AG04449 (cell line): ENCODE measurements around the gene GRID1.

Experiments
- CTCF ChIA-PET: fragments of 350-600 bp; formaldehyde crosslinking; extraction: SDS; loops from one replicate; lab custom pipeline; 2021; ENCODE audit warnings: antibody characterized with exemption; lab: Yijun Ruan, JAX
- POLR2A ChIA-PET: fragments of 400-600, 350-600 bp; formaldehyde crosslinking; extraction: SDS; loops from one replicate; lab custom pipeline; 2020; ENCODE audit warnings: antibody characterized with exemption, inconsistent platforms; lab: Yijun Ruan, JAX
- DNase-seq: peaks from one replicate; pipeline ENCODE4 v3.0.0-alpha.2; 2010; ENCODE audit warnings: low read depth, low spot score
- H3K4me3 ChIP-seq: 2 replicates; pipeline ENCODE4 v1.5.1; 2011; ENCODE audit warnings: low read depth, mild to moderate bottlenecking, control low read depth, low read length
- TF ChIP-seq, protein P1 (sequence below): IDR thresholded peaks from one replicate; pipeline ENCODE4 v1.5.1; 2011; ENCODE audit warnings: mild to moderate bottlenecking, moderate library complexity, low read length, control low read depth, inconsistent platforms; ENCODE audit not compliant: insufficient read depth; ENCODE audit errors: missing control alignments

The GRID1 gene

DNA sequence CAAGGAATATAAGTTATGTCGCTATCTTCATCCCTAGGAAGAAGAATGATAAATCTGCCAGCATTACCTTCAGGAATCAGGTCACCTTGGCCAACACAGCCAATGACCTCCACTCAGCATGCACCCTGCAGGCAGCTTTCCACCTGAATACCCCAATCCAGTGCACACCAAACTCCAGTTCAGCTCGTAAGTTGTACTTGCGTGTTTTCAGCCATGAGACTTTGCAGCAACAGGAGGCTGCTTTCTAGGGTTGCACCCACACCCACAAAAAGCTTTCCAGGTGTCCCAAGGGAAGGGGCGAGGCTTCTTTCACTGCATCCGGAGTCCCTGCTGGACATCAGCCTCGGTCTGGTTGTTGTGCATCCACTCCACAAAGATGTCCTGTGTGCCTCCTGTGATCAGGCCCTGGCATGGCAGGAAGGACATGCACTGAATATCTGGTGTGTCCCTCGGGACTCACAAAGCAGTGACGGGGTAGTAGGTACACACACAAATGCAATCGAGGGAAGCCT, 282.9 kb downstream of the GRID1 start:
- no peak overlapping the region for H3K4me3 ChIP-seq
- POLR2A ChIA-PET: no interaction called here
- TF ChIP-seq, protein P1, sequence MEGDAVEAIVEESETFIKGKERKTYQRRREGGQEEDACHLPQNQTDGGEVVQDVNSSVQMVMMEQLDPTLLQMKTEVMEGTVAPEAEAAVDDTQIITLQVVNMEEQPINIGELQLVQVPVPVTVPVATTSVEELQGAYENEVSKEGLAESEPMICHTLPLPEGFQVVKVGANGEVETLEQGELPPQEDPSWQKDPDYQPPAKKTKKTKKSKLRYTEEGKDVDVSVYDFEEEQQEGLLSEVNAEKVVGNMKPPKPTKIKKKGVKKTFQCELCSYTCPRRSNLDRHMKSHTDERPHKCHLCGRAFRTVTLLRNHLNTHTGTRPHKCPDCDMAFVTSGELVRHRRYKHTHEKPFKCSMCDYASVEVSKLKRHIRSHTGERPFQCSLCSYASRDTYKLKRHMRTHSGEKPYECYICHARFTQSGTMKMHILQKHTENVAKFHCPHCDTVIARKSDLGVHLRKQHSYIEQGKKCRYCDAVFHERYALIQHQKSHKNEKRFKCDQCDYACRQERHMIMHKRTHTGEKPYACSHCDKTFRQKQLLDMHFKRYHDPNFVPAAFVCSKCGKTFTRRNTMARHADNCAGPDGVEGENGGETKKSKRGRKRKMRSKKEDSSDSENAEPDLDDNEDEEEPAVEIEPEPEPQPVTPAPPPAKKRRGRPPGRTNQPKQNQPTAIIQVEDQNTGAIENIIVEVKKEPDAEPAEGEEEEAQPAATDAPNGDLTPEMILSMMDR: no peak
- CTCF ChIA-PET: no interaction called here
- DNase-seq: no peak

DNA sequence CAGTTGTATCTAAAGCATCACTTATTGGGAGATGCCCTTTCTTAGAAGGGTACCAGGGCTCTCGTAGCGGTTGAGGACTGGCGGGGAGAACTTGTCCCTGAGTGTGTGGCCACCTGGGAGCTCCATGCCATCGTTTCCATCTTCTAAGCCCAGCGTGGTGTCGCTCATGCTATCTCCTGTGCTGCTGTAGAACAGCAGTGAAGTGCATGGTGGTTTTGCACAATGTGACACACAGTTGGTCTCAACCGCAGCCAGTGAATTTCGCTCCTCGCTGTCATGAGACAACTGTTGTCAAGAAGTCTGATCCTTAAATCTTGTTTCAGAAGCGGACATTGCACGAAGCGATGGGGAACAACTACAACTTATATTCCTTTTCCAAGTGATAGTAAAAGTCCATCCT, 283.4 kb downstream of the GRID1 start:
- H3K4me3 ChIP-seq: no peak overlapping the region
- POLR2A ChIA-PET: no interaction called here
- CTCF ChIA-PET: no interaction called here
- TF ChIP-seq, protein P1: no peak
- DNase-seq: no peak

DNA sequence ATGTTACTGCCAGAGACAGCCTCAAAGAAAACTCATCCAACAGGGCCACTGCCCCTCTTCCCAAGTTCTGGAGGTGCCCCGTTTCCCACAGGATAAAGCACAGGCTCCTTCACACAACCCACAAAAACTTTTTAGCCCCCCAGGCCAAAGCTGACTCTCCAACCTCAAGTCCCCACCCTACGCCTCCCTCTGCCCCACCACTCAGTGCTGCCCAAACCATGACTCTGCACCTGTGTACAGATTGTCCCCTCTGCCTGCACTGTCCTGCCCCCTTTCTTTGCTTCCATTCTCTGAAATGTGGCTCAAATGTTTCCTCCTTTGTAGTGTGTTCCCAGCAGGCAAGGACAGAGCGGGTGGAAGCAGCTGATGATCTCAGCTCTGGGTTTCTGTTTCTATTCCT, 284.0 kb downstream of the GRID1 start:
- no peak overlapping the region for H3K4me3 ChIP-seq
- DNase-seq: no peak
- CTCF ChIA-PET: no interaction called here
- TF ChIP-seq, protein P1: no peak
- POLR2A ChIA-PET: no interaction called here

DNA sequence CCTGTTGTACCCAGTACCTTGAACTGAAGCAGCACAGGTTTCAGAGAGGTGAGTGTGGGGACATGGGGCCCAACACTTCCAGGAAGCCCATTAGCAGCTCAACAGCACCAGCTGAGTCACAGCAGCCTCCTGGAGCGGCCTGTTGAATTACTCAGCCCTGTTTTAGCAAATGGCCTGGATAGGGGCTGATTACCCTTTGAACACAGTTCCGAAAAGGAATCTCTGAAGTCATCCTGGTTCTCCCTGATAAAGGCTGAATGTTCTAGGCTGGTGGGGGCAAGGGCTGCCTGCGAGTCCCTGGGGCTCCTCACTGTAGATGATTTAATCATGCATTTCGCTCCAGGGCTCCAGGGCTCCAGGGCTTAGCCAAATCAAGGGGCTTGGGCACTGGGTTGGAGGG, 287.5 kb downstream of the GRID1 start:
- DNase-seq: no peak
- ChIA-PET CTCF (no interaction called here), POLR2A (no interaction called here)
- TF ChIP-seq, protein P1: no peak
- no peak overlapping the region for H3K4me3 ChIP-seq

DNA sequence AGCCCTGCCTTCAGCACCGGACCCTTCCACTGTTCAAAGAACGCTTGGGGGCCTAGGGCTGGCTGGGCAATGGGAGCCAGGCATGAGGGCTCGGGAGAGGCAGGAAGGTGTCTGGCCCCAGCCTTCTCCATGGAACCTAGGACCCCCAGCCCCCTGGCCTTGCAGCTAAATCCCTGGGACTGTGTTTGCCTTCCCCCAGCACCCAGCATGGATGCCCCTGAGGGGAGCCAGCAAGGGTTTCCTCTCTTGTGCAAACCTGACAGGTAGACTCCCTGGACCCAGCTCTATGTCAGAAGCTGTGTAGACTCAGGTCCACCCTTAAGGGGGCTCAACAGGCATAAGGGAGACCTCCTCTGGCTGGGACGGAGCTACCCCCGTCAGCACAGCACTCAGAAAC, 288.0 kb downstream of the GRID1 start:
- no peak overlapping the region for H3K4me3 ChIP-seq
- POLR2A ChIA-PET: no interaction called here
- TF ChIP-seq, protein P1: no peak
- CTCF ChIA-PET: no interaction called here
- no peak for DNase-seq

DNA sequence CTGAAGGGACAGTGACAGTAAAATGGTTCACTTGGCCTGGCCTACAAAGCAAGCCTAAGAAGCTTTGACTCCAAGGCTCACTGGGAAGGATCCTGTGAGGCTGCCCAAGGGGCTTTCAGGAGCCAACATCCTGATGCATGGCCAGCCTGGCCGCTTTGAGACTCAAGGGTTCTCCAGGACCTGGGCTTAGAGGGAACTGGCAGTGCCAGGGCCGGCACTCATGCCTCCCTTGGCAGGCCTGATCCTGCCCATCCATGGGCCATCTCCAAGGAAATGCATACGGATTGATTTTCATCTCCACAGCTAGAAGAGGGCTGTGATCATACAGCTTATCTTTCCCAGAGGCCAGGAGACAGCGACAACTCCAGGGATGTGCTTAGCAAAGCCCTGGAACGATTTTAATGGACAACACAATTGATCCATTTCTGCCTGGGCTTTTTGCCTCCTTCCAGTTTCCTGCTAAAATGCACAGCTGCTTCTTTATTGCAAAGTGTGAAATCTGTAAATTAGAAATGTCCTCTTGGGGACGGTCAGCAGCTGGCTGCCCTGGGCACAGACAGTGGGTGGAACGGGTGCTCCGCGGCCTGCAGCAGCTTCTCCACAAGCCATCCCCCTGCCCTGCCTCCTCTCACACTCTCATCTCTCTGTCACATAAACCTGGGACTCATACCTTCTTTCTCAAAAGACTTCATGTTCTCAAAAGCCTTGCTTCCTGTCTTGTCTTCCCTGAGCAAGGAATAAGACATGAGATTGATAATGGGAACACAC, 288.5 kb downstream of the GRID1 start:
- no peak for DNase-seq
- H3K4me3 ChIP-seq: no peak overlapping the region
- CTCF ChIA-PET: no interaction called here
- POLR2A ChIA-PET: no interaction called here
- TF ChIP-seq, protein P1: no peak
